Body of pancreas (tissue), 4 donors: Measurements from ENCODE around the gene PPP4R2. TPM values are rescaled to one million over a fixed set of nuclear protein-coding genes. Genes with fewer than 3 reads are reported as not detected.

Experiments
- ATAC-seq: fragments of 150-250 bp; one replicate; pipeline ENCODE4 v1.9.1; 2016
- DNase-seq, 4 donors: peaks; one replicate each; pipeline ENCODE4 v3.0.0-alpha.2; 2019
- H3K27ac ChIP-seq, 4 donors: fragments of 200-600 bp; sonication (generic); 1 replicate in 3 of 4; 2 replicates in 1 of 4; pipeline versions ENCODE4 v1.5.1 to v1.6.1; 2016 to 2019; ENCODE audit warnings: mild to moderate bottlenecking in 1 of 4, mixed read lengths in 1 of 4, moderate library complexity in 1 of 4
- H3K27me3 ChIP-seq, 2 donors: fragments of 200-600 bp; sonication (generic); one replicate each; pipeline ENCODE4 v1.6.0; 2016; ENCODE audit warnings: mild to moderate bottlenecking in 1 of 2
- H3K36me3 ChIP-seq, 2 donors: fragments of 200-600 bp; sonication (generic); replicated peaks in 1 of 2; 2 replicates each; pipeline ENCODE4 v1.5.1; 2016; ENCODE audit warnings: low read depth in 2 of 2; ENCODE audit not compliant: insufficient read depth in 1 of 2
- H3K4me1 ChIP-seq: fragments of 200-600 bp; sonication (generic); one replicate; pipeline ENCODE4 v1.6.0; 2016
- H3K4me3 ChIP-seq, 2 donors: fragments of 200-600 bp; sonication (generic); 1 replicate in 1 of 2; 2 replicates in 1 of 2; pipeline ENCODE4 v1.5.1; 2016 to 2019
- H3K9me3 ChIP-seq, 3 donors: fragments of 200-600 bp; sonication (generic); 1 replicate in 2 of 3; 2 replicates in 1 of 3; pipeline ENCODE4 v1.5.1; 2016
- POLR2A ChIP-seq, 3 donors: fragments of 450-650 bp; IDR thresholded peaks; one replicate each; pipeline ENCODE4 v1.6.1; 2016; ENCODE audit warnings: antibody characterized with exemption in 3 of 3, mild to moderate bottlenecking in 2 of 3
- WGBS, 2 donors: methylation state at CpG; one replicate each; pipeline ENCODE4 v1.1.5; 2017; 5-methylcytosine and 5-hydroxymethylcytosine counted together
- intact Hi-C: fragments of 100-400 bp; cut with DNase I; formaldehyde crosslinking; loops from one replicate; pipeline ENCODE4 v1.15.1; 2023
- total RNA-seq, 2 donors: library from RNA; depleted of rRNA; stranded (reverse); fragments of >200 nt; gene quantifications; one replicate each; pipeline ENCODE4 v1.1.0, GENCODE V29; 2016
- TF ChIP-seq, protein P1 (sequence below), 7 experiments: fragments of 450-650 bp in 4 of 7; fragments of 200-600 bp in 3 of 7; sonication (generic) in 3 of 7; IDR thresholded peaks; one replicate each; pipeline ENCODE4 v1.5.1; 2016 to 2019; ENCODE audit warnings: antibody characterized with exemption in 7 of 7

PPP4R2 gene
- total RNA-seq, 2 donors from 2014 or later: 21.5 to 28.0 TPM

DNA sequence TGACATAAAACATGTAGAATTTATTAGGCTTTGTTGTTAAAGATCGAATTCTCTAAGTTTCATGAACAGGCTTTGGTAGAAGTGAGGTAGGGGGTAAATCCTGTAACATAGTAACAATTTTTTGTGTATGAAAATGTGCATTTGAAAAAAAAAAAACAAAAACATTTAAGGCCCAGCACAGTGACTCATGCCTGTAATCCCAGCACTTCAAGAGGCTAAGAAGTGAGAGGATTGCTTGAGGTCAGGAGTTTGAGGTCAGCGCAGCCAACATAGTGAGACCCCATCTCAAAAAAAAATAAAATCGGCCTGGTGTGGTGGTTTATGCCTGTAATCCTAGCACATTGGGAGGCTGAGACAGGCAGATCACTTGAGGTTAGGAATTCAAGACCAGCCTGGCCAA, 26.8 kb upstream of the PPP4R2 start:
- Histone ChIP-seq H3K27ac (no peak overlapping the region), H3K27me3 (no peaks in the 10 kb centered on the region), H3K36me3 (no peaks in the 10 kb centered on the region), H3K9me3 (no peaks in the 10 kb centered on the region), H3K4me3 (no peak overlapping the region), H3K4me1 (peaks cover 14% of the 10 kb centered on the region)
- DNase-seq: no peak
- ATAC-seq: no peak
- intact Hi-C loops: no loop called here
- TF ChIP-seq POLR2A (IDR thresholded peaks at IDR 0.05): no peak
- TF ChIP-seq, protein P1, sequence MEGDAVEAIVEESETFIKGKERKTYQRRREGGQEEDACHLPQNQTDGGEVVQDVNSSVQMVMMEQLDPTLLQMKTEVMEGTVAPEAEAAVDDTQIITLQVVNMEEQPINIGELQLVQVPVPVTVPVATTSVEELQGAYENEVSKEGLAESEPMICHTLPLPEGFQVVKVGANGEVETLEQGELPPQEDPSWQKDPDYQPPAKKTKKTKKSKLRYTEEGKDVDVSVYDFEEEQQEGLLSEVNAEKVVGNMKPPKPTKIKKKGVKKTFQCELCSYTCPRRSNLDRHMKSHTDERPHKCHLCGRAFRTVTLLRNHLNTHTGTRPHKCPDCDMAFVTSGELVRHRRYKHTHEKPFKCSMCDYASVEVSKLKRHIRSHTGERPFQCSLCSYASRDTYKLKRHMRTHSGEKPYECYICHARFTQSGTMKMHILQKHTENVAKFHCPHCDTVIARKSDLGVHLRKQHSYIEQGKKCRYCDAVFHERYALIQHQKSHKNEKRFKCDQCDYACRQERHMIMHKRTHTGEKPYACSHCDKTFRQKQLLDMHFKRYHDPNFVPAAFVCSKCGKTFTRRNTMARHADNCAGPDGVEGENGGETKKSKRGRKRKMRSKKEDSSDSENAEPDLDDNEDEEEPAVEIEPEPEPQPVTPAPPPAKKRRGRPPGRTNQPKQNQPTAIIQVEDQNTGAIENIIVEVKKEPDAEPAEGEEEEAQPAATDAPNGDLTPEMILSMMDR (IDR thresholded peaks at IDR 0.05): no peak
- 94 to 96% methylated on average over 3 of the region's 3 CpGs for WGBS, 2 donors

DNA sequence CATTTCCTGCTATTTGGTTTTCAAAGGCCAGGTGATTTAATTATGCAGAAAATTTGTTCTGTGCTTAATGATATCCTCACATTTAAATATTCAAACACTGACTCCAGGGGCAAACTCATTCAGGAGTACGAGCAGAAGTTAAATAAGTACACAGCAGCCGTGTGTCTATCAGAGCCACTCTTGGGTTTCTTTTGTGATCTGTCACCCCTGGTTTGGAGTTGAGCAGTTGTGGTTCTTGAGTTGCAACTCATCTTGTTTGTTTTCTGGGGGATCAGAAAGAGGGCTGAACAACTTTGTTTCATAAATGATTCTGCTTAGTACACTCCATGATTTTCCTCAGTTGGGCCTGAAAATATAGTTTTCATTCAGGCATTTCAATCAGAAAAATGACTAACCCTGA, 25.7 kb upstream of the PPP4R2 start:
- intact Hi-C loops: no loop called here
- 89 to 94% methylated on average over 2 of the region's 2 CpGs for WGBS, 2 donors
- TF ChIP-seq, protein P1 (IDR thresholded peaks at IDR 0.05): no peak
- no peak for TF ChIP-seq POLR2A (IDR thresholded peaks at IDR 0.05)
- no peaks in the 10 kb centered on the region for H3K36me3 ChIP-seq
- DNase-seq (no peak), ATAC-seq (no peak)
- no peak overlapping the region for H3K27ac ChIP-seq
- H3K4me1 ChIP-seq: peaks cover 14% of the 10 kb centered on the region
- no peaks in the 10 kb centered on the region for H3K27me3 ChIP-seq
- H3K9me3 ChIP-seq: no peaks in the 10 kb centered on the region
- no peak overlapping the region for H3K4me3 ChIP-seq

DNA sequence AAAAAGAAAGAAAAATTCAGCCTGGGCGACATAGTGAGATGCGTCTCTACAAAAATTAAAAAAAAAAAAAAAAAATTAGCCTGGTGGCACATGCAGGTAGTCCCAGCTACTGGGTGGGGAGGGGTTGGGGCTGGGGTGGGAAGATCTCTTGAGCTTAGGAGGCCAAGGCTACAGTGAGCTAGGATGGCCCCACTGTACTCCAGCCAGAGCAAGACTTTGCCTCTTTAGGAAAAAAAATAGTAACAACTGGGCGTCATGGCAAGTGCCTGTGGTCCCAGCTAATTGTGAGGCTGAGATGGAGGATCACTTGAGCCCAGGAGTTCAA, 23.9 kb upstream of the PPP4R2 start:
- Histone ChIP-seq H3K27ac (peak overlapping the region in 3 of 4 donors; percentile 27 to 72 (median 64)), H3K9me3 (no peaks in the 10 kb centered on the region), H3K27me3 (no peaks in the 10 kb centered on the region), H3K4me1 (peaks cover 14% of the 10 kb centered on the region), H3K36me3 (no peaks in the 10 kb centered on the region), H3K4me3 (no peak overlapping the region)
- intact Hi-C loops: no loop called here
- ATAC-seq (peak; percentile 21), DNase-seq (no peak)
- TF ChIP-seq, protein P1 (IDR thresholded peaks at IDR 0.05): no peak
- no peak for TF ChIP-seq POLR2A (IDR thresholded peaks at IDR 0.05)
- 61 to 82% methylated on average over 1 to 3 of the region's 3 CpGs for WGBS, 2 donors

DNA sequence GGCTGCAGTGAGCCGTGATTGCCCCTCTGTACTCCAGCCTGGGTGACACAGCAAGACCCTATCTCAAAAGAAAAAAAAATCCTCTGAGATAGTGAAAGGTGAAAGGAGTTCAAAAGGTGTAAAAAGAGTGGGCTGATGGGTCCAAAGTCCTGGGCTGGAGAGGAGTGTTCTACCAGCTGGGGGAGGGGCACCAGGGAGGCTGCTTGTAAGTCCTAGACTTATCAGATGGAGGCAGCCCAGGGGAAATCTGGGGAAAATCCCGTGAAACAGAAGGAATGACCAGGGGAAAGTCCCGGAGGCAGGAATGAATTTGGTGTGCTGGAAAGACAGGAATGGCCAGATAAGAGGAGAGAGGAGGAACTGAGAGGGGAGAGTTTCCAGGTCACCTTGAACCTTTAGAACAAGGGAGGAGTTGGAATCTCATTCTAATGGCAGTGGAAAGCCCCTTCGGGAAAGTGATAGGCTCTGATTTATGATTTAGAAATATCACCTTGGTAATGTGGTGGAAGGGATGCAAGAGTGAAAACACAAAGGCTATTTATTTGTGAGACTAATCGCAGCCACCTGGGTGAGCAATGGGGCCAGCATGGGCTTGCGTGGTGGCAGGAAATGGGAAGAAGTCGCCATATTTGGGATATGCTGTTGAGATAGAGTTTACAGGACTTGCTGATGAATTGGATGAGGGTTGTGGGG, 23.4 kb upstream of the PPP4R2 start:
- no peaks in the 10 kb centered on the region for H3K27me3 ChIP-seq
- no peaks in the 10 kb centered on the region for H3K36me3 ChIP-seq
- peak; percentile 92 for ATAC-seq
- no peak overlapping the region for H3K4me3 ChIP-seq
- DNase-seq: peak; percentile 60 to 78 (median 68)
- H3K27ac ChIP-seq: peak overlapping the region; percentile 27 to 72 (median 49)
- intact Hi-C loops: no loop called here
- WGBS, 2 donors: 29% methylated on average over 7 of the region's 7 CpGs
- H3K4me1 ChIP-seq: peaks cover 14% of the 10 kb centered on the region
- no peaks in the 10 kb centered on the region for H3K9me3 ChIP-seq
- TF ChIP-seq, protein P1 (IDR thresholded peaks at IDR 0.05): no peak
- no peak for TF ChIP-seq POLR2A (IDR thresholded peaks at IDR 0.05)

DNA sequence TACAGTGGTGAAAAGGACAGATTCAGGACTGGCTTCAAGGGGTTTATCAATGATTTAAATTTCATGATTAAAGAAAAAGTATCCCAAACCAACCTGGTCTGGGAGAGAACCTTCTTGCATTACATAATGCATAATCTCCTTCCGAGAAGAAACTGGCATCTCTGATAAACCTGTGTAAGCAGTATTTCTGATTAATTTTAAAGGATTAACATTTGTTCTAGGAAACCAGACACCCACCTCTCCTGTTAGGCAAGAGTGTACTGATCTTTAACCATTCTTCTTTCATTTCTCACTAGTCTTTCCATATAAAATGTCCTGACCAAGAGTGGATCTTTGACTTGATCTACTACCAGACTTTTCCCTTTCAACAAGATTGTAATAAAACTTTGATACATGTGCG, 22.8 kb upstream of the PPP4R2 start:
- Histone ChIP-seq H3K4me3 (no peak overlapping the region), H3K27ac (peak overlapping the region; percentile 27 to 72 (median 49)), H3K27me3 (no peaks in the 10 kb centered on the region), H3K9me3 (no peaks in the 10 kb centered on the region), H3K36me3 (no peaks in the 10 kb centered on the region), H3K4me1 (peaks cover 14% of the 10 kb centered on the region)
- TF ChIP-seq, protein P1 (IDR thresholded peaks at IDR 0.05): no peak
- no peak for TF ChIP-seq POLR2A (IDR thresholded peaks at IDR 0.05)
- intact Hi-C loops: no loop called here
- no peak for DNase-seq
- 55 to 63% methylated on average over 2 of the region's 2 CpGs for WGBS, 2 donors
- ATAC-seq: no peak
